Fibroblast of villous mesenchyme (primary cell): ENCODE results near the gene NSUN2. TPM values are rescaled to one million over a fixed set of nuclear protein-coding genes. Genes with fewer than 3 reads are reported as not detected.

Experiments used
- DNase-seq: peaks from one replicate; pipeline ENCODE4 v3.0.0-alpha.2; 2010; ENCODE audit warnings: low read depth
- H3K4me3 ChIP-seq: 2 replicates; pipeline ENCODE4 v1.5.1; 2011; ENCODE audit warnings: low read depth, mild to moderate bottlenecking, low read length
- CTCF ChIP-seq: IDR thresholded peaks from 2 replicates; pipeline ENCODE4 v1.5.1; 2012; ENCODE audit warnings: low read depth, mild to moderate bottlenecking, low read length; ENCODE audit not compliant: insufficient read depth
- total RNA-seq: library from RNA; depleted of rRNA; stranded (reverse); fragments of >200 nt; gene quantifications from 2 replicates; pipeline ENCODE4 v1.2.3, GENCODE V29; 2012

The NSUN2 gene
- total RNA-seq, 1 donor, result 46.2 TPM

GRCh38 chr5:6594066-6594465 lies 38.8 kb downstream of the NSUN2 start:
- no peak overlapping the region for H3K4me3 ChIP-seq
- DNase-seq, result no peak
- no peak for TF ChIP-seq CTCF

- no peak overlapping the region for H3K4me3 ChIP-seq
- DNase-seq, result no peak
- no peak for TF ChIP-seq CTCF
These were observed 39.5 kb downstream of the NSUN2 start for GRCh38 chr5:6593148-6594016.

- no peak overlapping the region for H3K4me3 ChIP-seq
- DNase-seq, result peak; percentile 19
- no peak for TF ChIP-seq CTCF
These were observed 40.2 kb downstream of the NSUN2 start for GRCh38 chr5:6592601-6593000.

GRCh38 chr5:6591671-6592288 lies 41.1 kb downstream of the NSUN2 start:
- no peak for TF ChIP-seq CTCF
- no peak overlapping the region for H3K4me3 ChIP-seq
- no peak for DNase-seq

- TF ChIP-seq CTCF, result no peak
- H3K4me3 ChIP-seq, result no peak overlapping the region
- DNase-seq, result no peak
These were observed 42.3 kb downstream of the NSUN2 start for GRCh38 chr5:6590581-6590980.

GRCh38 chr5:6587171-6587570 lies 45.7 kb downstream of the NSUN2 start:
- DNase-seq, result no peak
- no peak overlapping the region for H3K4me3 ChIP-seq
- TF ChIP-seq CTCF, result no peak
